Epithelial cell of umbilical artery (primary cell): ENCODE measurements around the gene FRYL. TPM values are rescaled to one million over a fixed set of nuclear protein-coding genes. Genes with fewer than 3 reads are reported as not detected.

ENCODE experiments used
- total RNA-seq: library from RNA; depleted of rRNA; stranded (reverse); fragments of >200 nt; gene quantifications from 2 replicates; pipeline ENCODE4 v1.2.3, GENCODE V29; 2014

FRYL gene
- 66.3 and 118 TPM in 2 replicates for total RNA-seq

GRCh38 chr4:48779998-48780864 lies at the start of gene FRYL:
TSS of gene FRYL (minus strand) at chr4:48780279. CDS start at chr4:48634410, 145,869 bp downstream.

GRCh38 chr4:48490012-48490679 lies 289.9 kb downstream of the FRYL start, which contains the start of gene ZAR1:
TSS of gene ZAR1 (plus strand) at chr4:48490252. CDS start at chr4:48490292, 40 bp downstream.

DNA sequence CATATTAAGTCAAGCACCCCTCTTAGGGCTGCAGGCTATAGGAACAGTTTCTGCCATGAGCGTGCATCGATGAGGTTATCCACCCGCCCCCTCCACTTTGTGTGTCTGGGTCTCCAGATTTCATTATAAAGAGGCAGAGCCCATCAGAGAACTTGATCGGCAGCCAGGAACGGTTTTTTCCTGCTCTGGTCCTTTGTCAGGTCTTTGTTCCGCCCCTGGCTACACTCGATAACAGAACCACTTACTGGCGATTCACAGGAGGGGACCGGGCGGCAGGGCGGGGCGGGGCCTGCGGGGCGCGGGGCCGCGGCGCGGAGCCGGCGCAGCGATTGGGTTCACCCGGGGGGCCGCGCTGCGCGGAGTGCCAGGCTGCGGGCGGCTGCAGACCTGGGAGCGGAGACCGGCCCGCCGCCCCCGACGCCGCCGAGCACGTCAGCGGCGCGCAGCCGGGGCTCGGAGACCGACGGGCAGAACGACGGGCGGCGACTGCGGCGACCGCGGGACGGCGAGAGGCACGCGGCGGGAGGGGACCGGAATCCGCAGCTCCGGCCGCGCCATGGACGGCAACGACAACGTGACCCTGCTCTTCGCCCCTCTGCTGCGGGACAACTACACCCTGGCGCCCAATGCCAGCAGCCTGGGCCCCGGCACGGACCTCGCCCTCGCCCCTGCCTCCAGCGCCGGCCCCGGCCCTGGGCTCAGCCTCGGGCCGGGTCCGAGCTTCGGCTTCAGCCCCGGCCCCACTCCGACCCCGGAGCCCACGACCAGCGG lies 296.9 kb downstream of the FRYL start, which contains the start of gene SLC10A4:
SLC10A4 (plus strand) TSS at position 338 of the 771 bp plus-strand sequence; CDS start at position 557, 219 bp downstream.

Other genes with a start within 250 kb of the FRYL start
- 69.2 and 97.4 TPM in 2 replicates for gene OCIAD1, start 50.8 kb upstream of the FRYL start, total RNA-seq
- 148 and 229 TPM in 2 replicates for gene OCIAD2, start 126.5 kb upstream of the FRYL start, total RNA-seq
- not detected in 2 replicates for gene CWH43, start 206.0 kb upstream of the FRYL start, total RNA-seq